GM12801 (cell line): Measurements from ENCODE around the gene CTDP1.

Source experiments
- CTCF ChIP-seq: IDR thresholded peaks from one replicate; pipeline ENCODE4 v1.5.1; 2011; ENCODE audit warnings: control low read depth; ENCODE audit not compliant: insufficient read length; ENCODE audit errors: extremely low read depth

Gene CTDP1

DNA sequence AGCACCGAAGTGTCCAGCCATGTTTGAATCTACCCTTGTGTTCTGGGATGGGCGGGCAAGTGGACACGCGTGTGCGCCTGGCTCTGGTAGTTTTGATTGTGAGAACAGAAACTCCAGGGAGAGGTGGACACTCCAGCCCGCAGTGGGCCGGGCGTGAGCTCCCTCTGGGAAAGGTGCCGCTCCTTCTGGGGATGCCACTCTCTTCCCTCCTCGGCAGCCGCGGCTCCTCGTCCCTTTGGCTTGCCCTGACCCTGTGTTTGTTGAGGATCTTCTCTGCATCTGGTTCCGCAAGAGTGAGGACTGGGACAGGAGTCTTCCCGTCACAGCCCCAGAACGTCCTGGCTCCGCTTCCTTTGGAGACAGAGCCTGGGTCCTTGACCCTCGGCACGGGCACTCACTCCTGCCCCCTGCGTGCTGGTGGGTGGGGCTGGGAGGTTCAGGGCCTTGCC, 1.3 kb downstream of the CTDP1 start:
- TF ChIP-seq CTCF: no peak

DNA sequence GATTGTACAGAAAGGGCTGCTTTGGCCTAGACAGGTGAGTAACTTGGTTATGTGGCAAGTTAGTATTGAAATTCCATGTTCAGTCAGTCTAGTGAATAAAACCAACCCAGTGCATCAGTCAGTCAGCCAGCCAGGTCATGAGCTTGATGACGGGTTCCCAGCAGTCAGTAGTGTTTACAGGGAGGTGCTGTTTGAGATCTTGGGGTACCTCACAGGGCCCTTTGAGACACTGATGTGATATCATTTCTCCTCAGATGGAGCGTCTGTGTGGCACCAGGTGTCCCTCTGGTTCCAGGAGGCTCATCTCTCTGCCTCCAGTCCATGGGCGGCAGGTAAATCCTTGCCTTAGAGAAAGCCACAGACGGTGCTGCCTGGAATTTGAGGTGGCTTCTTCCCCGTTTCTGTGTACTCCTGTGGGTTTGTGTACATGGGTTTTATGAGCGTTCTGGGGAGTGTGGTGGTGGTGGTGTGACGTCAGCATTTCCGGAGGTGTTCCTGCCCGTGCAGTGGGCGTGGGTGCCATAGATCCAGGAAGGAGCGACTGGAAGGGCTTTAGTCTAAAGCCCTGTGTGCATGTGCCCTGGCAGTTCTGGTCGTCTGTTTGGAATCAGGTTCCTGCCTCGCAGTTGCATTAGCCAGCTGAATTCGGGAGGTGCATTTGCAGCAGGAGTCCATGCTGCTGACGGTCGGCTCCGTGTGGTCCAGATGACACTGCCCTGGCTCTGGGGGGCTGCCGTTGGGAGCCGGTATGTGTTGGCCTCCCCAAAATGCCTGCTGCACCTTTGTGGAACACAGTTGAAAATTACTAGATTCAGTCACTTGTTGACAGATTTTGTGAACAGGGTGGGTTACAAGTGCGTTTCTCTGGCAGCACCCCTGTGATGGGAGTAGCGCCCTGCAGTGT, 2.1 kb downstream of the CTDP1 start:
- TF ChIP-seq CTCF: no peak

DNA sequence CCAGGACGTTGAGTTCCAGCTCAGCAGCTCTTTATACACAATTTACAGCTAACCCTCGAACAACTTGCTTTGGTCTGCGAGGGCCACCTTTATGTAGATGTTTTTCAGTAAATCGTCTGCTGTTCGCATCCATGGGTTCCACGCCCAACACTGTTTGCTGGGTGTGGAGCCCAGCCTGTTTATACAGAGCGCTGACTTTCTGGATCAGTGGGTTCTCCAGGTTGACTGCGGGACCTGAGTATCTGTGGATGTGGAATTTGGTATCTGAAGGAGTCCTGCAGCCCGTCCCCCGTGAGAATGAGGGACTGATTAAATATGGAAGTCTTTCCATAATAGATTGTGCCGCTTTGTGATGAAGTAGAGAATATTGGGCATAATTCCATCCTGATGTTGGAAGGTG, 2.9 kb downstream of the CTDP1 start:
- TF ChIP-seq CTCF: no peak

GRCh38 chr18:79682894-79683625, 3.5 kb downstream of the CTDP1 start:
- TF ChIP-seq CTCF: no peak

- TF ChIP-seq CTCF: no peak
Observed at GRCh38 chr18:79683626-79684282, 4.2 kb downstream of the CTDP1 start.

DNA sequence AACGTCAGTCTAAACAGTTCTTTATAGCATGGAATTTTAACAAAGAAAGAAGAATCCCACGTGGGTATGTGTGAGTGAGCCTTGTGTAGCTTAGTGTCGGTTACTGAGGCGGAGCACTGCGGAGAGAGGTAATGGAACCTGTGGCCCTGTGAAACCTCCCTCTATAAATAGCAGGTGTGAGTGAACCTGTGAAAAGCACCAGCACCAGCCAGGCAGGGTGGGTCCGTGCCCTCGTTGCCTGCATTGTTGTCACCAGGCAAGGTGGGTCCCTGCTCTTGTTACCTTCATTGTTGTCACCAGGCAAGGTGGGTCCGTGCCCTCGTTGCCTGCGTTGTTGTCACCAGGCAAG, 4.7 kb downstream of the CTDP1 start:
- no peak for TF ChIP-seq CTCF

DNA sequence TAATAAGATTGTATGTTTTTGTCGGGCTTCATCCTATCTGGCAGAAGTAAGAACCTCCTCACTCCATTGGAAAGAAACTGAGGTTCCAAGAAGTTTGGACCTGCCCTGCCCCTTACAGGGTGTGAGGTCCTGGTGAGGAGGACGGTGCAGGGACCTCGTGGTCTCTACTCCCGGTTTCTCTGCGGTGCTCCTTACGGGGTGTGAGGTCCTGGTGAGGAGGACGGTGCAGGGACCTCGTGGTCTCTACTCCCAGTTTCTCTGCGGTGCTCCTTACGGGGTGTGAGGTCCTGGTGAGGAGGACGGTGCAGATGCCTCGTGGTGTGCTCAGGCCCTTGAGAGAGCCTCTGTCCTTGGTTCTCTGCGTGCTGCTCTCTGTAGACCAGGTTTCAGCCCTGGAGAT, 5.2 kb downstream of the CTDP1 start:
- no peak for TF ChIP-seq CTCF
